ENCODE measurements around the gene CDKAL1.
"Not testable (repeated sequence)": the region's sequence is repeated elsewhere in the genome, so short reads cannot be mapped to it uniquely, and the experiment has no call there.

CDKAL1 gene

GRCh38 chr6:20712011-20712410 is 177.8 kb downstream of the CDKAL1 start:
- DNase-seq: no peak

GRCh38 chr6:20715135-20715806 is 181.0 kb downstream of the CDKAL1 start:
- no peak for DNase-seq

GRCh38 chr6:20716865-20717264 is 182.6 kb downstream of the CDKAL1 start:
- DNase-seq: no peak

- DNase-seq: no peak
Observed at GRCh38 chr6:20717743-20718142, 183.5 kb downstream of the CDKAL1 start.

- DNase-seq: no peak
Observed at GRCh38 chr6:20718705-20719653, 184.7 kb downstream of the CDKAL1 start.

GRCh38 chr6:20719980-20720379 is 185.7 kb downstream of the CDKAL1 start:
- no peak for DNase-seq

GRCh38 chr6:20721121-20721520 is 186.9 kb downstream of the CDKAL1 start:
- not testable (repeated sequence) for DNase-seq

GRCh38 chr6:20722455-20722854 is 188.2 kb downstream of the CDKAL1 start:
- no peak for DNase-seq

- no peak for DNase-seq
Observed at GRCh38 chr6:20723236-20723635, 189.0 kb downstream of the CDKAL1 start.

- no peak for DNase-seq
Observed at GRCh38 chr6:20724443-20725190, 190.4 kb downstream of the CDKAL1 start.

- DNase-seq: not testable (repeated sequence)
Observed at GRCh38 chr6:20725235-20725634, 191.0 kb downstream of the CDKAL1 start.

GRCh38 chr6:20729086-20729485 is 194.8 kb downstream of the CDKAL1 start:
- DNase-seq: no peak

GRCh38 chr6:20732362-20732761 is 198.1 kb downstream of the CDKAL1 start:
- not testable (repeated sequence) for DNase-seq

- DNase-seq: no peak
Observed at GRCh38 chr6:20732896-20733295, 198.6 kb downstream of the CDKAL1 start.

GRCh38 chr6:20737912-20738311 is 203.7 kb downstream of the CDKAL1 start:
- DNase-seq: no peak

- no peak for DNase-seq
Observed at GRCh38 chr6:20740088-20740487, 205.8 kb downstream of the CDKAL1 start.

GRCh38 chr6:20740727-20741126 is 206.5 kb downstream of the CDKAL1 start:
- DNase-seq: no peak

- no peak for DNase-seq
Observed at GRCh38 chr6:20741490-20741889, 207.2 kb downstream of the CDKAL1 start.

GRCh38 chr6:20744911-20745557 is 210.8 kb downstream of the CDKAL1 start:
- no peak for DNase-seq

GRCh38 chr6:20746024-20746423 is 211.8 kb downstream of the CDKAL1 start:
- DNase-seq: no peak

- no peak for DNase-seq
Observed at GRCh38 chr6:20746805-20747558, 212.7 kb downstream of the CDKAL1 start.

GRCh38 chr6:20747991-20748390 is 213.7 kb downstream of the CDKAL1 start:
- no peak for DNase-seq
